Stimulated activated CD4-positive, alpha-beta T cell treated with anti-CD3 and anti-CD28 coated beads, Interleukin-15, amount 100 ng/mL, for 24 hours (primary cell): ENCODE results near the gene AGPAT1.
"Not testable (repeated sequence)": the region's sequence is repeated elsewhere in the genome, so short reads cannot be mapped to it uniquely, and the experiment has no call there.

ENCODE experiments used
- DNase-seq: peaks from one replicate; pipeline ENCODE4 v3.0.0-alpha.2; 2020

The AGPAT1 gene

DNA sequence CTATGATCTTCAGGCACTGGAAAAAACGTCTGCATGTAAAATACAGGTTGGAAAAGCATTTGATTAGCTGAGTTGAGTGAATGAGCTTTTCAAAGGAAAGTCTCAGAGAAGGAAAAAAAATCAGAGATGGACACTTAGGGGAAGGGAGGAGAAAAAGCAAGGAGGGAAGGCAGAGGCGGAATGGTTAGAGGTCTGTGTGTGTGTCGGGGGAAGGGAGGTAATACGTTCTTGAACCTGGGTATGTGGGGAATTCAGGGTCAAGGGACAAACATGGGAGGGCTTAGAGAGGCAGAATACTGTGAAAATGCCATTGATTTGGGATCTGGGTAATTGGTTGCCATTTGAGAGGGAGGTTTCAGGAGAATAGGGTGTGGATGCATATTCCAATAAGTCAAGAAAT, 29.2 kb downstream of the AGPAT1 start:
- no peak for DNase-seq

DNA sequence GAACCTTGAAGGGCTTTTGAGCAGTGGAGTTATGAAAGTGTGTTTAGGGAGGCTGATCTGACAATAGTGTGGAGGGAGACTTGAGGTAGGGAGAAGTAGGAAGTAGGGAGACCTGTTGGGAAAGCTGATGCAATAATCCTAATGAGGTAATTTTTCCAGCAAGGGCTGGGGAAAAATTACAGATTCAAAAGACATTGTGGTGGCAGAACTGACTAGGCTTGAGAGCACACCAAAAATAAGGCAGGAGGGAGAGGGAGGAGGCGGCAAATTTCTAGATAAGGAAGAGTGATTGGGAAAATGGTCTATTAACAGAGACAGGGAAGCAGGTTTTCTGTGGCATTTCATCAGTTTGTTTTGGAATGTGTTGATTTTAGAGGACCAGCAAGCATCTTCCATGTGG, 29.6 kb downstream of the AGPAT1 start:
- no peak for DNase-seq

DNA sequence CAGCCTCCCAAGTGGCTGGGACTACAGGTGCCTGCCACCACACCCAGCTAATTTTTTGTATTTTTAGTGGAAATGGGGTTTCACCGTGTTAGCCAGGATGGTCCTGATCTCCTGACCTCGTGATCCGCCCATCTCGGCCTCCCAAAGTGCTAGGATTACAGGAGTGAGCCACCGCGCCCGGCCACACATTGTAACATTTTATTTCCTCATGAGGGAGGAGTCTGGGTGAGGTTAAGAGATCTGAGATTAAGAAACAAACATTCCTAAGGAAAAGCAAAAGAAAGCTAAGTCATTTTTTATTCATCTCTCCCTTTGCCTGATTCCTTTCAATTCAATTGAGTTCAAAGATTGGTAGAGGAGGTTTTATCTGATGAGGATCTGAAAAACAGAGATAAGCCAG, 31.6 kb downstream of the AGPAT1 start:
- DNase-seq = not testable (repeated sequence)

DNA sequence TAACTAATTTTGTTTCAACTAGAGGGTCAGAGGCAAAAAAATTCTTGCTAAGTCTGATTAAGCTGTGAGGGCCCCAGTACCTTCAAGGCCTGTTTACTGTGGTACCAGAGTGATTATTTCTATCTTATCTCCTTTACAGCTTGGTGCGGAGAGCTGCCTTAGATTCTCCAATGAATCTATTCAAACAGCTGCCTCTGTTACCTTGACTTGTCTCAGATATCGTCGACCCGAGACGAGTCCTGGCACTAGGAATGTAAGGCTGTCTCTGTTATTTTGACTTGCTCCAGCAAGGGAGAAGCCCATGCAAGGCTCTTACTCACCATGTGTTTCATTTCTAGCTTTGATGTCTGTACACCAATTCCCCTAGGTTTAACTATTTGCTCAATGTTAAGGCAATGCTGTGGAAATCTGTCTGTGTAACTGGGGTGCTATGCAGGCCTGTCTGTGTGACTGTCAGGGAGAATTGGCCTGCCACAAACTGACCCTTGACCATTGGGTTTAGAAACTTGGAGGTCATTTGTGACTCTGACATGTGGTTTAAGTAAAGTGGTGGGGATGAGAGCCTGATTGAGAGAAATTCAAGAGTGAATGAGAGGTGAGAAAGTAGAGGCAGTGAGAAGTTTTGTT, 35.4 kb downstream of the AGPAT1 start:
- no peak for DNase-seq

DNA sequence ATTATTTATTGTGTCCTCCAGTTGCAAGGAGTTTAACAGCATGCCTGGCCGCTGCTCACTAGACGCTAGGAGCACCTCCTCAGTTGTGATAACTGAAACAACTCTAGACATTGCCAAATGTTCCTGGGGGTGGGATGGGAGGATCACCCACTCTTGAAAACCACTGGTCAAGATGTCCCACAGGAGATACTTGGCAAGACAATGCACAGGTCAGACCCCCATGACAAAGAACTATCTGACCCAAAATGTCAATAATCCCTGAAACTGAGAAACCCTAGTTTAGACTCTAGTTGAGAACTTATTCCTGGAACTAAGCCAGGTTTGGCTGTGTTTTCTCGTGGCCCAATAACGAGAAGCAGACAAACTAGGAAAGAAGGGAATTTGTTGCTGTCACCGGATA, 36.3 kb downstream of the AGPAT1 start:
- no peak for DNase-seq

DNA sequence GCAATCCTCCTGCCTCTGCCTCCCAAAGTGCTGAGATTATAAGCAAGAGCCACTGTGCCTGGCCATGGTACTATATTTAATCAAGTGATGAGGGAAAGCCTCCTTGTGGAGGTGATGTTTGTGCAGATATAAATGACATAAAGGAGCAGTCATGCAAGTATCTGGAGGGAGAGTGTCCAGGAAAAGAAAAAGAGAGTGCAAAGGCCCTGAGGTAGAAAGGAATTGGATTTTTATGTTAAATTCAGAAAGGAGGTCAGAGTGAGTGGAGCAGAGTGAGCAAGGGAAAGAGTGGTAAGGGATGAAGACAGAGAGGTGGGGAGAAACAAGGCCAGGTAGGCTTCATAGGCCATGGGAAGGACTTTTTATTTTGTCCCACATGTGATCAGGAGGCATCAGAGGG, 38.4 kb downstream of the AGPAT1 start:
- no peak for DNase-seq

DNA sequence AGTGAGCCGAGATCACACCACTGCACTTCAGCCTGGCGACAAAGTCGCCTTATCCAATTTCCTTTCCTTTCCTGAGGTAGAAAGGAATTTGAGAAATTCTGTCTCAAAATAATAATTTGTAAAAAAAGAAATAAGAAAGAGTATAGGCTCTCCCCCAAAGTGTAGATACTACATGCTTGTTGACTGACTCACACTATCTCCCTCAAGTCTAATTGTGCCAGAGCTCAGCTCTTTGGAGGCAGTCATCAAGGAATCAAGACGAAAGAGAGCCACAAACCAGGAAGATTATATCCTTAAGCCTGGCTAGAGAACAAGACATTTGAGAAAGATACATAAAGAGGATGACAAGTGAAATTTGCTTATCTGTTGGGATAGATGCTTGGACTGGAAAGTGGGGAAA, 42.1 kb downstream of the AGPAT1 start:
- DNase-seq = no peak

DNA sequence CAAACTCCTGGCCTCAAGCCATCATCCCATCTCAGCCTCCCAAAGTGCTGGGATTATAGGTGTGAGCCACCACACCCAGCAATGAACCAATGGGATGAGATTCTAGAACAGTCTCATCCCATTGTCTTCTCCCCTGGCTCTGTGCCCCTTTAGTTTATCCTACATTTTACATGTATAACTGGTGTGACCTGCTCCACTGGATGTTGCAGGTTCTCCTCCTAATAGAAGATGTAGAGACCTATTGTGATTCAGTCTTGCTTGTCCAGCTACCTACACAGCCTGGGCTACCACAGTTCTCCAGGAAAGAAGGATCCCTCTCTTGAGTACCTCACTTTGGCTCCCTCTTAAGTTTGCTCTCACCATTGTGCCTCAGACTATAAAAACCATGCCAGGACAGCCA, 43.8 kb downstream of the AGPAT1 start:
- DNase-seq = no peak

DNA sequence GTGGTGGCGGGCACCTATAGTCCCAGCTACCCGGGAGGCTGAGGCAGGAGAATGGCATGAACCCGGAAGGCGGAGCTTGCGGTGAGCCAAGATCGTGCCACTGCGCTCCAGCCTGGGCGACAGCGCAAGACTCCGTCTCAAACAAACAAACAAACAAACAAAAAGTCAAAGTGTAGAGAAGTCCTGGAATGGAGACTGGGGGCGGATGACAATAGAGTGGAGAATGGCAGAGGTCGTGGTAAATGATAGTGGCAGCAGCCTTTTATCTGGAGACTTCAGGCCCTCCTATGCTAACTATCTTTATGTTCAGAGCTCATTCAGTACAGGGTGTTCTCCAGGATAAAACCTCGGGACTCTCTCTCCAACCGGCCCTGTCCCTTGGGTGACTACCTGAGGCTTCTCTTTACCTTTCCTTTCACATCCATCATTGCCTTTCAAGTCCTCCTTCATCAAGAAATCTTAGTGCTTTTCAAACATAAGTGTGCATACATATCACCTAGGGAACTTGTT, 44.4 kb downstream of the AGPAT1 start:
- no peak for DNase-seq

DNA sequence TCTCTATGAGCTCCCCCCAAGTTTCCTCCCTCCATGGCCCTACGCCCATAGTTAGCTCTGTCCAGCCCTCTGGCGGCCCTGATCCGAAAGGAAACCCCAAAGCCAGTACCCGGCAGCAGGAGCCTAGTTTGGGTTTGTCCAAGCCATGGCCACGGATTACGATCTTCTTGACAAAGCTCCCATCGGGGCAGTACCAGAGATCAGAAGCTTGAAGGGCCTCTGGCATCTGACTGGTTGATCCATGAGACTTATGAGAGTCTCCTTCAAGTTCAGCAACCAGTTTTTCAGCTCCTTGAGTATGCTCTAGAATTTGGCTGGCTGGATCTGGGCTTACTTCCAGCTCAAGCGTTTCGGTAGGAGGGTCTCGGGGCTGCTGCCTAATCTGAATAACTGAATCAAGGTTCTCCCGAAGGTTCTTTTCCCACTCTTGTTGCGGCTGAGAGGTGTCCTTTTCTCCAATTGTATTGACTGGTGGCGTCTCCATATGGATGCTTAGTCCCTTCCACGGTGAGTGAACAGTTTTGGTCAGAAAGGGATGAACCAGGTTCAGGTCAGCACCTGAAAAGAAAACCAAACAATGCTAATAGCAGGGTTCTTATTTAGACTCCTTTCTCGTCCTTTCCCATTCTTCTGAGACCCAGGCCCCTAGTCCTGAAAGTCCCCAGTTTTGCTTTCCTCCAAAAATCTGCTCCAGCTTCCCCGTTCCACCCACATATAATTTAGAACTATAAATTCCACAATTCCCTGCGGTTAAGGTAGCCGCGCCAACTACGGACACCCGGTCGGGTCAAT, 46.4 kb downstream of the AGPAT1 start:
- DNase-seq = no peak

DNA sequence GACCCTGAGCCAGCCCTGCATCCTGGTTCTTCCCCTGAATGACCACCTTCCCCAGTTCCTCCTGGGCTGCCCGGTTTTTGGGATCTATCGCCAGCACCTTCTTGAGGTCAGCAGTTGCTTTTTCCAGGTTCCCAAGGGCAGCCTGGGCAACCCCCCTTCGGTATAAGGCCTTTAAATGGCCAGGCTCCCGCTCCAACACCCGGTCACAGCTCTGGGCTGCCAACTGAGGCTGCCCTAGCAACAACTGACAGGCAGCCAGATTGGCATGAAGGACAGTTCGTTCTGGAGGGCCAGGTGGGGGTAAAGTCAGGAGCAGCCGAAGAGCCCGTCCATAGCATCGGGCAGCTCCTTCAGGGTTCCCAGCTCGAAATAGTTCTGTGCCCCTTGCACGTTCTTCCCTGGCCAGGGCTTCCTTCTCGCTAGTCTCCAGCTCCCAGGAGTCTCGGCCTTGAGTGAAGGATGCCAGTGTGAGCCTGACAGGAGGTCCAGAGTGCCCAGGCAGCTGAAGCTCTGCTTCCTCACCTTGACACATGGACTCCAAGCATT, 47.1 kb downstream of the AGPAT1 start:
- DNase-seq = no peak

DNA sequence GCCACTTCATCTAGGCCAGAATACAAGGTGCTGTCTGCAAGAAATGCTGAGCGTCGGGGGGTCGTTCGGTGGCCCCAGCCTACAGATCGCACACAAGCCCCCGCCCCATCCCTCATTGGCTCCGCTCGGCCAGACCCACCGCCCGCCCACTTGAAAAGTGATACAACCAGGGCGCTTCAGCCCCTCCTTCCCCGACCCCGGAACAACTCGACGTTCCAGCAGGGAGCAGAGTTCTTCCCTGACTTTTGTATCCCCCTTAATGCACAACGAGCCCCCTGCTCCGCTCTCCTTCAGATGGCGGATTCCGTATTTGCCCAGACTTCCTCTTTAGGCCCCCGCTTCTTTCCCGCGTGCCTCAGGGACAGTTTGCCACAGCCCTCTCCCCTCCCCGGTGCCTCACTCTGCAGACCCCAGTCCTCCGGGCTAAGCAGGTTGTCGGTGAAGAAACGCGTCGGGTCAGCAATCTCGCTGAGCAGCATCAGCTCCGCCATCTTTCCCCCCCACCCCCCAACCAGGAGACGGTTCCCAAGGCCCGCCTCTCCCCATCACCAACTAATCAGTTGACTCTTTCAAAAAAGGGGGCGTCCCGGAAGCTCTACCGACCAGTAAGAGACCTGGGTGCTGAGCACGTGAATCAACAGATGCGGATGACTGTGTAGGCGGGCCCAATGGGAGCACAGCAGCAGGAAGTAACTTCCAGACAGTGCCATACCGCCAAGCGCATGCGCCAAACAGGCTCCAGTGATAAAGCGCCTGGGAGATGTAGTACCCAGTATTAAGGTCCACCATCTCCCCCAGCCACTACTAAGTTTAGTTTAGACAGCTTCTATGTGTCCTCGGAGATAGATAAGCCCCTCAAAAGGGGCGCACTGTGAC, 47.9 kb downstream of the AGPAT1 start, which contains the start of gene ATF6B:
ATF6B (minus strand) TSS at position 530 of the 876 bp plus-strand sequence; CDS start at position 491, 39 bp downstream.
- peak; percentile 99 for DNase-seq

DNA sequence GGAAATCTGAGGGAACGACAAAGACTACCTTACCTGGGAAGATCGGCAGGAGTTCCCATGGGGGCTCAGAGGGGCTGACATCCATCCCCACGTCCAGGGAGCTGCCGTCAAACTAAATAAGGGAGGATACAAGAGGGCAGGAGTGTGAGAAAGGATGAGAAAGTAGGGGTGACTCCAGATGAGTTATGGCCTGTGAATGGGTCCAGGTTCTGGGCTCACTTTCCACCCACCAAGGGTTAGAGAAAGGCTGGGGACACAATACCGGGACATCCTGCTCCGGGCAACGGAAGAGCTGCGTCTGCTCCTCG, 48.5 kb downstream of the AGPAT1 start:
- no peak for DNase-seq

DNA sequence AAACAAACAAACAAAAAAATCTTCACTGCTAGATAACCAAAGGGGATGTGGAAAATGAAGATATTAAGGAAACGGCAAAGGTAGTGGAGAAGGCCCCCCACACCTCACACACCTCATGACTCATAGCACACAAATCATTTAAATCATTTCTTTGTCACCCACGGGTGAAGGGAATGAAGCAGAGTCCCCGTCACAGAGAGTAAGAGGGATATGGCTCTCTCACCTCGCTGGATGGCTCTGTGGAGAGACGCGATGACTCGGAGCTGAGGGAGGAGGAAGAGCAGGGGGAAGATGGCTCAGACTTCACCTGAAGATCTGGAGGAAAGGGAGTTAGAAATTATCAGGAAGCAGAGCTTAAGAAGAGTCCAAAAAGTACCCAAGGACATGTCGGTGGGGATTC, 49.0 kb downstream of the AGPAT1 start:
- peak; percentile 20 for DNase-seq

DNA sequence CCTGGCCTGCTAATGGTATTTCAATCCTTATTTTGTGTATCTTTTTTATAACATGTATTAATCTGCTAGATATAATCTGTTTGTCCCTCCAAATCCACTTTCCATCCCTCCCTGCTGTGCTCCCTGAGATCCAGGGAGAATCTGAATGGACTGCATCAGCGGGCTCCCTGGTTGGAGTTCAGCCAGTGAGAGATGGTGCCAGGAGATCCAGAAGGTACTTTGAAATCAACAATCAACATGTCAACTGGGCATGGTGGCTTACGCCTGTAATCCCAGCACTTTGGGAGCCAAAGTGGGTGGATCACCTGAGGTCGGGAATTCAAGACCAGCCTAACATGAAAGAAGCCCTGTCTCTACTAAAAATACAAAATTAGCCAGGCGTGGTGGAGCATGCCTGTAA, 52.2 kb downstream of the AGPAT1 start:
- DNase-seq = no peak

DNA sequence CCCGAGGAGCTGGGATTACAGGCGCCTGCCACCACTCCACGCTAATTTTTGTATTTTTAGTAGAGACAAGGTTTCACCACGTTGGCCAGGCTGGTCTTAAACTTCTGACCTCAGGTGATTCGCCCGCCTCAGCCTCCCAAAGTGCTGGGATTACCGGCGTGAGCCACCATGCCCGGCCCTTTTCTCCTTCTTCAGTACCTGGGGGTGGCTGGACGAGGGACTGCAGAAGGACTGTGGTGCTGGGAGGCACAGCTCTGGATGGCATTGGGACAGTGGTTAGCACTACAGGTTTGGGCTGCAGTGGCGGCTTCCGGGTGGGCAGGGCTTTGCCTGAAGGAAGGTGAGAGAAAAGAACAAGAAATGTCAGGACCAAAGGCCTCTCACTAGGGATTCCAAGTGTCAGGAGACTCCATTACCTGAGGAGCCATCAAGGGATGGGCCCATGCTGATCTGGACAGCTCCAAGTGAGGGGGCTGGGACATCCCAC, 55.3 kb downstream of the AGPAT1 start:
- no peak for DNase-seq

DNA sequence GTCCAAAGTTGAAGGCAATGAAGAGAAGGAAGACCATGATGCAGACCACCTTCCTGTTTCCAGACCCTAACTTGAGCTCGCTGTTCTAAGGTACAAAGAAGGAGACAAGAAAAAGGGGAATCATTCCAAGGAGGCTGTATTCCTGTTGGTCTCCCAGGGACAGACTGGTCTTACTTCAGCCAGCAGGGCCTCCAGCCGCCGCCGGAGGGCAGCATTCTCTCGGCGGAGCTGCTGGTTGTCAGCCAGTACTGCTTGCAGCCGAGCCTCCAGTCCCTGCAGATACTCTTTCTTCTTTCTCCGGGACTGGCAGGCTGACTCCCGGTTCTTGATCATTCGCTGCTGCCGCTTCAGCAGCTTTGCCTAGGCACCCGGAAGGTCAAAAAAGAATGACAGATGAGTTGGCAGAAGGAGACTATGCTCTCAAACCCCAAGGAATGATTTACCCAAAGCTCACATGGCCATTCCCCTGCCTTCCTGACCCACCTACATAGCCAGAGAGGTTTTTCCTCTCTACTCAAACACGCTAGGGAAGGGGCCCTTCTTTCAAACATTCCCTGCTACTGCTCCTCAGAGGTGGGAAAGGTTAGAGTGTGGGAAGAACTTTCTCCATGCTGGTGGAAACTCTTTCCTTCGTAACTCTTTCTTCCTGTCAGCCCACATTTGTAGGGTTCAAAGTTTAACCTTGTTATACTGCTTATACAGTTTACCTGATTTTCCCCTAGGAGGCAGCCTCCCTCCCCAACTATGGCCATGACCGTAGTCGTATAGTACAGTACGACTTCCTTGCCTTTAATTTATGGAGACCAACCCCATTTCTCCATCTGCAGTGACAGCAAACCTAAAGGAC, 56.9 kb downstream of the AGPAT1 start:
- peak; percentile 79 for DNase-seq
